ENCODE data around the gene AOPEP. TPM values are rescaled to one million over a fixed set of nuclear protein-coding genes. Genes with fewer than 3 reads are reported as not detected.

AOPEP gene
- total RNA-seq, 1 donor from 2014 or later: 79.7 TPM

GRCh38 chr9:95099321-95100070 lies 373.0 kb downstream of the AOPEP start:
- Histone ChIP-seq H3K27me3 (no peaks in the 10 kb centered on the region), H3K4me3 (no peak overlapping the region), H3K36me3 (peaks cover 8% of the 10 kb centered on the region), H3K9me3 (no peaks in the 10 kb centered on the region), H3K4me1 (peaks cover 9% of the 10 kb centered on the region), H3K27ac (no peak overlapping the region)
- no peak for DNase-seq
- intact Hi-C loops (cut with DNase I): no loop called here
- TF ChIP-seq CTCF (IDR thresholded peaks at IDR 0.05): no peak
- ATAC-seq: no peak

GRCh38 chr9:95100071-95100627 lies 373.6 kb downstream of the AOPEP start:
- Histone ChIP-seq H3K27ac (no peak overlapping the region), H3K36me3 (peaks cover 8% of the 10 kb centered on the region), H3K4me1 (peaks cover 6% of the 10 kb centered on the region)

GRCh38 chr9:95101326-95101725 lies 374.8 kb downstream of the AOPEP start:
- Histone ChIP-seq H3K4me1 (peaks cover 2% of the 10 kb centered on the region), H3K4me3 (no peak overlapping the region), H3K27ac (no peak overlapping the region), H3K36me3 (peaks cover 13% of the 10 kb centered on the region), H3K27me3 (no peaks in the 10 kb centered on the region), H3K9me3 (no peaks in the 10 kb centered on the region)
- intact Hi-C loops (cut with DNase I): no loop called here
- TF ChIP-seq CTCF (IDR thresholded peaks at IDR 0.05): no peak
- no peak for ATAC-seq
- DNase-seq: no peak

More at GRCh38 chr9:95100071-95100627, 373.6 kb downstream of the AOPEP start:
- ATAC-seq (no peak), DNase-seq (no peak)
- intact Hi-C loops (cut with DNase I): no loop called here
- Histone ChIP-seq H3K4me3 (no peak overlapping the region), H3K9me3 (no peaks in the 10 kb centered on the region), H3K27me3 (no peaks in the 10 kb centered on the region)
- TF ChIP-seq CTCF (IDR thresholded peaks at IDR 0.05): no peak

GRCh38 chr9:95102001-95102433 lies 375.5 kb downstream of the AOPEP start:
- Histone ChIP-seq H3K36me3 (peaks cover 20% of the 10 kb centered on the region), H3K27ac (no peak overlapping the region), H3K27me3 (no peaks in the 10 kb centered on the region), H3K9me3 (no peaks in the 10 kb centered on the region), H3K4me1 (no peaks in the 10 kb centered on the region), H3K4me3 (no peak overlapping the region)
- TF ChIP-seq CTCF (IDR thresholded peaks at IDR 0.05): no peak
- intact Hi-C loops (cut with DNase I): no loop called here
- ATAC-seq (no peak), DNase-seq (no peak)

- no peak for DNase-seq
- no peak for TF ChIP-seq CTCF (IDR thresholded peaks at IDR 0.05)
- Histone ChIP-seq H3K27ac (no peak overlapping the region), H3K9me3 (no peaks in the 10 kb centered on the region), H3K4me1 (no peaks in the 10 kb centered on the region), H3K4me3 (no peak overlapping the region), H3K27me3 (no peaks in the 10 kb centered on the region), H3K36me3 (peaks cover 24% of the 10 kb centered on the region)
- intact Hi-C loops (cut with DNase I): no loop called here
- no peak for ATAC-seq
Measured at GRCh38 chr9:95102572-95102971, 376.1 kb downstream of the AOPEP start.

Measured in upper lobe of right lung (tissue), 1 donor.